Measurements from ENCODE around the gene USO1.

USO1 gene

DNA sequence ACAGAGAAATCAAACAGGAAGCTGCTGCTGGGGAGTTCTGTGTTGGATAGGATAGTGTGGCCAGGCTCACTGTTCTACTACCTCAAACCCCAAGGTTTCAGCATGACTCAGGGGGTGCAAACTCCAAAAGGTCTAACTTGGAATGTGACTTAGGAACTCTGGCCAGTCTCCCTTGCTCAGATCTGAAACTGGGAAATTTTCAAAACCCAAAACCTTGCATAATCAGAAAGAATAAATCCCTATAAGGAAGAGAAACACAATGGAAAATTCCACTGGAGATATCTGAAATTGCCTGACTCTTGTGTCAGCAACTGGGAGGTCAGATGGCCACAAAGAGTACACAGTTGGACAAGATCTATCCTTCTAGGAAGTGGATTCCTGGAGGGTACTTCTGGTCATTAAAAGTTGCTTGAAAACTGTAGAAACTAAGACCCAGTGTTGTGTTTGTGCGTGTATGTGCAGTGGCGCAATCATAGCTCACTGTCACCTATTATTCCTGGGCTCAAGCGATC lies 119.8 kb downstream of the USO1 start:
- no peak for DNase-seq

DNA sequence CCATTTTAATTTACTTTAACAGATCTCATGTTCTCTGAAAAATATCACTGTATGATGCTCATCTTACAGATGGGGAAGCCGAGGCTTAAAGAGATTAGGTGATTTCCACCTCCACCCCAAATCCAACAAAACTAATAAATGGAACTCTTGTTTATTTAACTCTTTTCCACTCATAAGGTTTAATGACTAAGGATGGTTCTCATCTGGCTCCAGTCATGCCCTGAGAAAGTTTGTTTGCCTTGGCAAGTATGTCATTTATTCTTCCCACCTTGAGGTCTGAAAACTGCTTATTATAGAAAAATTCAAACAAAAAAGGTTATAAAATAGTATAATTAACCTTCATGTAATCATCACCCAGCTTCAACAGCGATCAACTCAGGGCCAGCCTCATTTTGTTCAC lies 121.6 kb downstream of the USO1 start:
- no peak for DNase-seq

DNA sequence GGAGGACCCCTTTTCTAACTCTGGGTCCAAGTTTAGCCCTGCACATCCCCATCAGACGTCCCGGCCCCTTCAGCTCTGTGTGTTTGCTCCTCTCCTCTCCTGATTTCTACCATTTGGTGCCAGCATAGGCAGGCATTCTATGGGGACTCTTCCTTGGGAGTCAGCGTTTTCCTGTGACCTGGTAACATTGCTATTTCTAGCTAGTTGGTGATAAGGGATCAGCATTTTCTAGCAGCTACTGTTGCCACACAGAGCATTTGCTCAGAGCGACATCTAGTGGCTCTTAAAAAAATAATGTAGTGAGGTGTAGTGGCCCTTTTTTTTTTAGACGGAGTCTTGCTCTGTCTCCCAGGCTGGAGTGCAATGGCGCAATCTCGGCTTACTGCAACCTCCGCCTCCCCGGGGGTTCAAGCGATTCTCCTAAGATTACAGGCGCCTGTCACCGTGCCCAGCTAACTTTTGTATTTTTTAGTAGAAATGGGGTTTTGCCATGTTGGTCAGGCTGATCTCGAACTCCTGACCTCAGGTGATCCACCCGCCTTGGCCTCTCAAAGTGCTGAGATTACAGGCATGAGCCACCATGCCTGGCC lies 123.9 kb downstream of the USO1 start:
- DNase-seq: peak in 2 of 5 experiments; percentile 8 to 88

DNA sequence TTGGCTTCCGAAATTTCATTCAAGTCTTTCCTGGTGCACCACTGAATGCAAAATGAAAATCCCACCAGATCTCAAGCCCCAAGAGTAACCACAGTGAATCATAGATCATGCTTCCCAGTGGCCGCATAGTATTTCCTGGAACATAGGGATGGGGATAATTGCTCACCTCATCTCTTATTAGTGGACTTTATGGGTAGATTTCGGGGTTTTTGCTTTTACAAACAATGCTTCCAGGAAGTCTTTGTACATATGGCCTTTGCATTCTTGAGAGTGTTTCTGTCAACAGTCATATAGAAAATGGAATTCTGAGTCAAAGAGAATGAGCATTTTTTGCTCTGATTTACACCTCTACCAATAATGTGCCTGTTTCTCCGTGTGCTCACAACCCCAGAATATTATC lies 124.5 kb downstream of the USO1 start:
- DNase-seq: peak in 1 of 5 experiments; percentile 54

DNA sequence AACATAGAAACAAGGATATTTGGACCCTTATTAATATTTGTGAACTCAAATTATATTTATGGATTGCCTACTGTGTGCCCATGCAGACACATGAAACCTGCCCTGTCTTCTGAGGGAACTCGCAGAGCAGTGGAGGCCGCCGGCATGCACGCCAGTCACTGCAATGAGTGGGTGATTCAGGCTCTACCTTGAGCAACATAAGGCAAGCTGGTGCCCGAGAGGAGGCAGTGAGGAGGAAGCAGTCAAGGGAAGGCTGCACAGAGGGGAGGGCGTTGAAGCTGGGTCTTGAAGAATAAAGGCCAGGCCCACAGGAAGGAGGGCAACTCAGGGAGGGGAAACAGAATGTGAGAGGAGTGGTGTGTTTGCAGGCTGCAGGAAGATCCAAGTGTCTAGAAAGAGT lies 125.1 kb downstream of the USO1 start:
- peak in 1 of 5 experiments; percentile 25 for DNase-seq

DNA sequence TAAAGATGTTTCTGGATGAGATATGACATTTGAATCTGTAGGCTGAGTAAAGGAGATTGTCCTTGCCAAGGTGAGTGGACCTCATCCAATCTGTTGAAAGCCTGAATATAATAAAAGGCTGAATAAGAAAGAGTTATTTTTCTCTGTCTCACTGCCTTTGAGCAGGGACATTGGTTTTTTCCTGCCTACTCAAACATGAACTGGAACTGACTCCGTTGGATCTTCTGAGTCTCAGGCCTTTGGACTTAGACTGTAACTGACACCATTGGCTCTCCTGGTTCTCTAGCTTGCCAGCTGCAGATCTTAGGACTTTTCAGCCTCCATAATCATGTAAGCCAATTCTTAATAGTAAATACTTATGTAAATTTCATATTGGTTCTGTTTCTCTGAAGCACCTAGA lies 134.3 kb downstream of the USO1 start:
- no peak for DNase-seq

DNA sequence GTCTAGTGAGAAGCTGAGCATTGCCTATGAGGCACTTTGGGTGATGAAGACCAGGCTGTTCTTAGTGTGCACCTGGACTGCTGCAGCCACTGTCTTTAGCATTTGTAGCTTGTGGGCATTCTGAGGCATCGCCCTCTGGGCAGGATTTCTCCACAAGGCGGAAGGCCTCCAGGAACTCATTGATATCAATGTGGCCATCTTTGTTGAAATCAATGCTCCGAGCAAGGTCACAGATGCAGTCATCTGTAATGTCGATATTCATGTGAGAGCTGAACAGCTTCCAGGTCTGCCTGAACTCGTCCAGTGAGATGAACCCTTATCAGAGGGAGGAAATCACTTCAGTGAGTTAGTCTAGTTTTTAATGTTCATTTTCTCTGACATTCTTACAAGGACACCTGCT lies 136.2 kb downstream of the USO1 start:
- no peak for DNase-seq
